ENCODE results near the gene MESD.

The MESD gene

GRCh38 chr15:80923668-80924067, 66.0 kb downstream of the MESD start:
- TF ChIP-seq CTCF (IDR thresholded peaks at IDR 0.05; ENCODE audit: control insufficient read depth, extremely low read depth, insufficient read depth) = no peak
- no peak overlapping the region for H3K4me3 ChIP-seq (ENCODE audit: low read depth, low read length)
- DNase-seq (ENCODE audit: low read depth) = no peak

- no peak for TF ChIP-seq CTCF (IDR thresholded peaks at IDR 0.05; ENCODE audit: control insufficient read depth, extremely low read depth, insufficient read depth)
- H3K4me3 ChIP-seq (ENCODE audit: low read depth, low read length) = no peak overlapping the region
- no peak for DNase-seq (ENCODE audit: low read depth)
Observed at GRCh38 chr15:80921736-80922410, 67.7 kb downstream of the MESD start.

GRCh38 chr15:80920271-80920699, 69.3 kb downstream of the MESD start:
- DNase-seq (ENCODE audit: low read depth) = no peak
- TF ChIP-seq CTCF (IDR thresholded peaks at IDR 0.05; ENCODE audit: control insufficient read depth, extremely low read depth, insufficient read depth) = no peak
- no peak overlapping the region for H3K4me3 ChIP-seq (ENCODE audit: low read depth, low read length)

DNA sequence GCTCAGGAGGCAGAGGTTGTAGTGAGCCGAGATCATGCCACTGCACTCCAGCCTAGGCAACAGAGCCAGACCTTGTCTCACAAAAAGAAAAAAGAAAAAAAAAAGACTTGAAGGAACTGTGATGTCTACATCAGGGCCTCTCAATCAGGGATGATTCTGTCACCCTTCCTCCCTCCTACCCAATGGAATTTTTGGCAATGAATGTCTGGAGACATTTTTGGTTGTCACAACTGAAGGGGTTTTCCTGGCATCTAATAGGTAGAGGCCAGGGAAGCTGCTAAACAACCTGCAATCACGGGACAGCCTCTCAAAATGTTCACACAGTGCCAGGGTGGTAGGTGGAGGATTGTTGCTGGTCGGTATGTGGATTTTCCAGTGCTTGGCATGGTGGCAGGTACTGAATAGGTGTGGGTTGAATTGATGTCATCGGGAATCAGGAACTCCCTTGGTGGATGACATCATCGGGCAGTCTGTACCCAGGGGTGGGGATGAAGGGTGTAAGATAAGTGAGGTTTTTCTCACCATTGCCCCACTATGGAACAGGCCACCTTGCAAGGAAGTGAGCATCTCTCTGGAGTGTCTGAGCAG, 71.3 kb downstream of the MESD start:
- no peak for TF ChIP-seq CTCF (IDR thresholded peaks at IDR 0.05; ENCODE audit: control insufficient read depth, extremely low read depth, insufficient read depth)
- no peak for DNase-seq (ENCODE audit: low read depth)
- no peak overlapping the region for H3K4me3 ChIP-seq (ENCODE audit: low read depth, low read length)

DNA sequence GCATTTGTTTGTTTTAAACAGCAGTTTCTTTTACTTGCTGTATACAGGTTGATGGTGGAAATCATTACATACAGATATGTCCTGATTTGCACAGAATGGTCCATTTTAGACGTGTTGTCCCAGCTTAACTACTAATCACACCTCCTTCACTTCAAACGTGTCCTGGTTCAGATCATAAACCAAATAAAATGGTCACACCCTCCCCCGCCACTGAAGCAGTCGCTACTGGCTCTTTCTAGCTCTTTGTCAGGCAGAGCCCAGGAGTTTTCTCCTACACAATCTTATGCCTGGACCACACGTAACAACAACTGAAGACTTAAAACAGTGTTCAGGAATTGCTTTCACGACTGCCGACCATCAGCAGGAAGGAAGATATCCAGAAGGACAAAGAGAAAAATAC, 73.6 kb downstream of the MESD start:
- TF ChIP-seq CTCF (IDR thresholded peaks at IDR 0.05; ENCODE audit: control insufficient read depth, extremely low read depth, insufficient read depth) = no peak
- H3K4me3 ChIP-seq (ENCODE audit: low read depth, low read length) = no peak overlapping the region
- no peak for DNase-seq (ENCODE audit: low read depth)

DNA sequence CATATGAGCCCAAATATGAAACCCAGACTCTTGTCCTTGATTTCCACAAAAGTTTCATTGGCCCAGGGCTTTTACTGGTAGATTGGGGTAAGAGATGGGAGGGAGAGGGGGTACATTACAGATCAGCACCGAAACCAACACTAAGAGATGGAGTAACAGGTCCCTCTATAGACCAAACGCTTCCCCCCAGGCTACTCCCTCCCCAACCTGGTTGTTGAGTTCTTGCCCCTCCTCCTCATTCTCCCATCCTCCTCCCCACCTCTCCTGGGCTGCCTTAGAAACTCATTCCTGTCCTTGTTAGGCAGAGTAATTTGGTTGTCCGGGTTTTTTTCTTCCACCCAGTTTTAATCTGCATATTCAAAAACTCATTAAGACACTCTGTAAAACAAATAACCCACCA, 74.1 kb downstream of the MESD start:
- DNase-seq (ENCODE audit: low read depth) = no peak

More for the DNA sequence above, 74.1 kb downstream of the MESD start:
- TF ChIP-seq CTCF (IDR thresholded peaks at IDR 0.05; ENCODE audit: control insufficient read depth, extremely low read depth, insufficient read depth) = no peak
- H3K4me3 ChIP-seq (ENCODE audit: low read depth, low read length) = no peak overlapping the region
